Activated CD8-positive, alpha-beta T cell treated with anti-CD3 and anti-CD28 coated beads, Interleukin-2, amount 10 ng/mL, durations not matched to agents 7 days and 5 days (primary cell): Measurements from ENCODE around the gene EPB41L4B. TPM values are rescaled to one million over a fixed set of nuclear protein-coding genes. Genes with fewer than 3 reads are reported as not detected.
"Not testable (repeated sequence)": the region's sequence is repeated elsewhere in the genome, so short reads cannot be mapped to it uniquely, and the experiment has no call there.

Source experiments
- ATAC-seq: fragments of 150-1000 bp; cut with Tn5 transposase; one replicate; pipeline ENCODE4 v1.10.0; 2021; ENCODE audit warnings: moderate library complexity
- CTCF ChIA-PET: fragments of 350-600 bp; sonication (Branson Sonifier 250); formaldehyde crosslinking; loops from one replicate; lab custom pipeline; 2021; ENCODE audit warnings: antibody characterized with exemption; lab: Charles Lee
- POLR2A ChIA-PET: fragments of 350-600 bp; sonication (Branson Sonifier 250); formaldehyde crosslinking; loops from one replicate; lab custom pipeline; 2021; ENCODE audit warnings: antibody characterized with exemption; lab: Charles Lee
- DNase-seq: peaks from one replicate; pipeline ENCODE4 v3.0.0-alpha.2; 2020
- H3K27ac Mint-ChIP-seq: one replicate; pipeline ENCODE4 v1.8.0; 2021; ENCODE audit warnings: mild to moderate bottlenecking, mixed read lengths
- H3K27me3 Mint-ChIP-seq: one replicate; pipeline ENCODE4 v1.8.0; 2021; ENCODE audit warnings: low read depth, mixed read lengths
- H3K36me3 Mint-ChIP-seq: one replicate; pipeline ENCODE4 v1.8.0; 2021; ENCODE audit warnings: low read depth, mixed read lengths
- H3K4me1 Mint-ChIP-seq: one replicate; pipeline ENCODE4 v1.8.0; 2021; ENCODE audit warnings: low read depth, mixed read lengths
- H3K4me3 Mint-ChIP-seq: one replicate; pipeline ENCODE4 v1.8.0; 2021; ENCODE audit warnings: mild to moderate bottlenecking, mixed read lengths
- H3K9me3 Mint-ChIP-seq: one replicate; pipeline ENCODE4 v1.8.0; 2022; ENCODE audit warnings: mixed read lengths; ENCODE audit not compliant: insufficient read depth
- total RNA-seq, 2 experiments: library from RNA; stranded (reverse); gene quantifications; one replicate each; pipeline ENCODE4 v1.2.3, GENCODE V29; 2021

The EPB41L4B gene
- total RNA-seq, 2 experiments from 2014 or later: not detected

- Mint-ChIP-seq H3K4me1 (peaks cover 11% of the 10 kb centered on the region), H3K9me3 (no peaks in the 10 kb centered on the region), H3K4me3 (no peak overlapping the region), H3K36me3 (no peaks in the 10 kb centered on the region), H3K27me3 (peaks cover 8% of the 10 kb centered on the region), H3K27ac (no peak overlapping the region)
- ATAC-seq: no peak
- no peak for DNase-seq
- ChIA-PET CTCF (interaction anchor here (0.6 to 1.2 kb wide), 3 partner anchors 14 to 27 kb away, joined by 3 read pairs; no protein-coding TSS in a partner anchor), POLR2A (no interaction called here)
These were observed 181.0 kb downstream of the EPB41L4B start for GRCh38 chr9:109139851-109140250.

DNA sequence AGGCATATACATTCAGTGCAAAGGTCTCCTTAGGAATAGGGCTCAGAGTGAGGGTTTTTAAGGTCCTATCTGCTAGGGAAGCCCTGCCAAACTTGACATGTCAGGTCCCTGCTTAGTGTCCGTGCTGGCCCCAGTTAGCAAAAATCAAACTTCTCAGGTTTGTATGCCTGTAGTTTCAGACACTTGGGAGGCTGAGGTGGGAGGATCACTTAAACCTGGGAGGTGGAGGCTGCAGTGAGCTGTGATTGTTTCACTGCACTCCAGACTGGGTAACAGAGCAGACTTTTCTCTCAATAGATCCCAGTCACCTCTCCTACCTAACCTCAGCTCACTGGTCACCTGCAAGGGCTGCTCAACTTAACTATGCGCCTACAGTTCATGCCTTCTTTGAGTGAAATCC, 182.4 kb downstream of the EPB41L4B start:
- Mint-ChIP-seq H3K4me1 (peaks cover 3% of the 10 kb centered on the region), H3K9me3 (no peaks in the 10 kb centered on the region), H3K27ac (no peak overlapping the region), H3K36me3 (no peaks in the 10 kb centered on the region), H3K4me3 (no peak overlapping the region), H3K27me3 (peaks cover 13% of the 10 kb centered on the region)
- POLR2A ChIA-PET: no interaction called here
- no peak for ATAC-seq
- no peak for DNase-seq
- CTCF ChIA-PET: no interaction called here

- no peak for ATAC-seq
- Mint-ChIP-seq H3K4me1 (peaks cover 11% of the 10 kb centered on the region), H3K4me3 (no peak overlapping the region), H3K27me3 (peaks cover 6% of the 10 kb centered on the region), H3K36me3 (no peaks in the 10 kb centered on the region), H3K9me3 (no peaks in the 10 kb centered on the region), H3K27ac (no peak overlapping the region)
- CTCF ChIA-PET: interaction anchor here (1.2 to 1.4 kb wide), 2 partner anchors 9 to 16 kb away, joined by 3 to 7 read pairs; no protein-coding TSS in a partner anchor
- DNase-seq: no peak
- POLR2A ChIA-PET: no interaction called here
These were observed 186.7 kb downstream of the EPB41L4B start for GRCh38 chr9:109134167-109134578.

- ATAC-seq (no peak), DNase-seq (no peak)
- H3K36me3 Mint-ChIP-seq: no peaks in the 10 kb centered on the region
- CTCF ChIA-PET: no interaction called here
- H3K27me3 Mint-ChIP-seq: peaks cover 6% of the 10 kb centered on the region
- H3K4me1 Mint-ChIP-seq: peaks cover 11% of the 10 kb centered on the region
- no peaks in the 10 kb centered on the region for H3K9me3 Mint-ChIP-seq
- POLR2A ChIA-PET: no interaction called here
- H3K4me3 Mint-ChIP-seq: no peak overlapping the region
- no peak overlapping the region for H3K27ac Mint-ChIP-seq
These were observed 187.3 kb downstream of the EPB41L4B start for GRCh38 chr9:109133533-109133932.

- H3K27me3 Mint-ChIP-seq: peaks cover 5% of the 10 kb centered on the region
- DNase-seq: no peak
- peaks cover 11% of the 10 kb centered on the region for H3K4me1 Mint-ChIP-seq
- H3K4me3 Mint-ChIP-seq: no peak overlapping the region
- H3K9me3 Mint-ChIP-seq: no peaks in the 10 kb centered on the region
- no peaks in the 10 kb centered on the region for H3K36me3 Mint-ChIP-seq
- POLR2A ChIA-PET: no interaction called here
- no peak overlapping the region for H3K27ac Mint-ChIP-seq
- ATAC-seq: no peak
- CTCF ChIA-PET: no interaction called here
These were observed 188.3 kb downstream of the EPB41L4B start for GRCh38 chr9:109132567-109133021.

GRCh38 chr9:109129470-109130197, 191.2 kb downstream of the EPB41L4B start:
- Mint-ChIP-seq H3K4me3 (no peak overlapping the region), H3K36me3 (no peaks in the 10 kb centered on the region), H3K4me1 (peaks cover 11% of the 10 kb centered on the region), H3K9me3 (no peaks in the 10 kb centered on the region), H3K27ac (no peak overlapping the region), H3K27me3 (peaks cover 9% of the 10 kb centered on the region)
- POLR2A ChIA-PET: no interaction called here
- DNase-seq (no peak), ATAC-seq (no peak)
- CTCF ChIA-PET: interaction anchor here (0.6 kb wide), 1 partner anchor 50 kb away, joined by 3 read pairs; no protein-coding TSS in a partner anchor

- POLR2A ChIA-PET, ATAC-seq, H3K36me3 Mint-ChIP-seq, DNase-seq, H3K4me3 Mint-ChIP-seq, H3K9me3 Mint-ChIP-seq, H3K27ac Mint-ChIP-seq, H3K27me3 Mint-ChIP-seq: not testable (repeated sequence)
- CTCF ChIA-PET: interaction anchor here (0.7 kb wide), 1 partner anchor 17 kb away, joined by 3 read pairs; no protein-coding TSS in a partner anchor
- peaks cover 12% of the 10 kb centered on the region for H3K4me1 Mint-ChIP-seq
These were observed 194.2 kb downstream of the EPB41L4B start for GRCh38 chr9:109126671-109127070.

DNA sequence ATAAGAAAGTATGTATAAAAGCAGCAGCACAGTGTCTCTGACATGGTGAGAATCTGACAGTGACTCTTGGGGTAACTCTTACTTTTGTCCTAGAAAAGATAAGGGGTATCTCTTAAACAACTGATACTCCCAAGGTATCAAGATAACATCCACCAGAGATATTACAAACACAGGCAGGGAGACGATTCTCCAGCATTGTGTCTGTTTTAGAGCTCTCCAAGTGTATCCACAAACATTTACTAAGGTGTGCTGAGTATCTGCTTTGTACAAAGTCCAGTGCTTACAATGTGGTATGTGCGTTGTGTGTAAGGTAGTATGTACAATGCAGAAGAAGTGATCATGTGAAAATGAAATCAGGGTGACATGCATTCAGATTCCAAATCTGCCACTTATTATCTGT, 196.7 kb downstream of the EPB41L4B start:
- H3K4me3 Mint-ChIP-seq: no peak overlapping the region
- CTCF ChIA-PET: interaction anchor here (1.0 kb wide), 1 partner anchor 16 kb away, joined by 3 read pairs; no protein-coding TSS in a partner anchor
- DNase-seq (no peak), ATAC-seq (no peak)
- POLR2A ChIA-PET: no interaction called here
- H3K36me3 Mint-ChIP-seq: no peaks in the 10 kb centered on the region
- peaks cover 24% of the 10 kb centered on the region for H3K4me1 Mint-ChIP-seq
- no peak overlapping the region for H3K27ac Mint-ChIP-seq
- H3K27me3 Mint-ChIP-seq: peaks cover 4% of the 10 kb centered on the region
- no peaks in the 10 kb centered on the region for H3K9me3 Mint-ChIP-seq

- ATAC-seq (no peak), DNase-seq (no peak)
- CTCF ChIA-PET: no interaction called here
- Mint-ChIP-seq H3K27me3 (peaks cover 4% of the 10 kb centered on the region), H3K36me3 (peaks cover 1% of the 10 kb centered on the region), H3K27ac (no peak overlapping the region), H3K4me3 (no peak overlapping the region), H3K9me3 (no peaks in the 10 kb centered on the region), H3K4me1 (peaks cover 31% of the 10 kb centered on the region)
- POLR2A ChIA-PET: interaction anchor here (0.6 kb wide), 1 partner anchor 9 kb away, joined by 3 read pairs; no protein-coding TSS in a partner anchor
These were observed 197.9 kb downstream of the EPB41L4B start for GRCh38 chr9:109122726-109123621.
